Germinal center (tissue), 1 donor: ENCODE results near the gene ITIH3.

ENCODE experiments used
- DNase-seq: peaks from one replicate; pipeline ENCODE4 v3.0.0; 2012; ENCODE audit warnings: mixed read lengths, low spot score

ITIH3 gene

DNA sequence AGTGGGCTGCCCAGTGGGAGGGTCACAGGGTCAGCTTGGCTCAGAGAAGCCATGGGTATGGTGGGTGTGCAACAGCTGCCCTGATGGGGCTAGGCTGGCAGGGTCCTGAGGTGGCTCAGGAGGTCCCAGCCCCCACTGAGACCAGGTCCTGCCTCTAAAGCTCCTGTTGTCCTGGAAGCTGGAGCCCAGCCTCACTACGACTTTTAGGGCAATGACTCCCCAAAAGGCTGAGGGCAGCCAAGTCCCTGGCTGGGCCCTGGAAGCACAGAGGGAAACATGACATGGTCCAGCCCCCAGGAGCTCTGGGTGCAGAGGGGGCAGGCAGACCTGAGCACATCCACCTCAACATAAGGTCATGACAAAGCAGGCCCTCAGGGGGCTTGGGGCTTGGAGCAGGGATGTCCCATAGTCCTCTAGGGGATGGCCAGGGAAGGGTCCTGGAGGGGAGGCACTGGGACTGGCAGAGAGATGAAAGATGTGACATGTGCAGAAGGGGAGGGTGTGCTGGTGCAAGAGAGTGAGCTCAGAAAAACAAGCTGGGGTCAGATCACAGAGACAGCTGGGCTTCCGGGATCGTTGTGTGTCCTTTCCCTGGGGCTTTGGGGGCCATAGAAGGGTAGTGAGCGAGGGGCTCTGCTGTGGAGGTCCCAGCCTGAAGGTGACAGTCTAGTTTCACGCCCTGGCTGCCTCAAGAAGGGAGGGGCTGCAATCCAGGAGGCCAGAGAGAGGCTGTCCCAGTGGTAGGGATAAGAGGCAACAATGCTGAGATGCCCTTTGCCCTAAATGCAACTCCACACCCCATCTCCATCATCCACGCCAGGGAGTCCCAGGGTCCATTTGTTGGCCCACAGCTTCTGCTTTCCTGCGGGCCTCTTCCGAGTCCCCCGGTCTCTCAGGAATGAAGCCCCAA, 639 bp upstream of the ITIH3 start:
- DNase-seq = no peak

DNA sequence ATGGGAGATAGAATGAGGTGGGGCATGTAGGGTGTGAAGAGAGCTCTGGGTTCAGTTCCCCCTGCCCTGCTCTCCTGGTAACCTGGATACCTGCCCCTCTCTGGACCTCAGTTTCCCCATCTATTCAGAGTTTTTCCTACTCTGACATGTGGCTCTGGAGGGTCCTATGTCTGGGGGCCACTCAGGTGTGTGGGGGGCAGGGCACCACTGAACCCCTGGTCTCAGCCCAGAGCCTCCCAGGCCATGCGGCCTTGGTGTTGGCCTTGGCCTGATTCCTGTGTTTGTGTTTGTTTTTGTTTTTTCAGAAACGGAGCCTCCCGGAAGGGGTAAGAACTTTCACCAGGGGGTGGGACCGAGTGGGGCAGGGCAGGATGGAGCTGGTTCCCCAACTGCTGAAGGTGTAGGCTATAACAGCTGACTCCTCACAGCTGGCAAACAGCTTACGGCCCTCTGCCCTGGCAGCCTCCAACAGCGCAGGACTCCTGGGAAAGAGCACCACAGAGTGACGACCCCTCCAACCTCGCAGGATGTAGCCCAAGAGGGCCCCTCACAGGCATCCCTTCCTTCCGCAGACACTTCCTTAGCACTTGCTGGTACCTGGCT, 803 bp downstream of the ITIH3 start:
- DNase-seq = no peak

DNA sequence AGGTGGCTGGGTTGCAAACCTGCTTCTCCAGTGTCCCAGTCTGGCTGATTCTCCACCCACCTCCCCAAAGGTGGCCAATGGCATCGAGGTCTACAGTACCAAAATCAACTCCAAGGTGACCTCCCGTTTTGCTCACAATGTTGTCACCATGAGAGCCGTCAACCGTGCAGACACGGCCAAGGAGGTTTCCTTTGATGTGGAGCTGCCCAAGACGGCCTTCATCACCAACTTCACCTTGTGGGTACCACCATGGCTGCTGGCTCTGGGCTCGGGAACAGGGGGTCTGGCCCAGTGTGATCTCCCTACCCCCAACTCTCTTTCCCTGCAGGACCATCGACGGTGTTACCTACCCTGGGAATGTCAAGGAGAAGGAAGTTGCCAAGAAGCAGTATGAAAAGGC, 1.8 kb downstream of the ITIH3 start:
- DNase-seq = no peak

DNA sequence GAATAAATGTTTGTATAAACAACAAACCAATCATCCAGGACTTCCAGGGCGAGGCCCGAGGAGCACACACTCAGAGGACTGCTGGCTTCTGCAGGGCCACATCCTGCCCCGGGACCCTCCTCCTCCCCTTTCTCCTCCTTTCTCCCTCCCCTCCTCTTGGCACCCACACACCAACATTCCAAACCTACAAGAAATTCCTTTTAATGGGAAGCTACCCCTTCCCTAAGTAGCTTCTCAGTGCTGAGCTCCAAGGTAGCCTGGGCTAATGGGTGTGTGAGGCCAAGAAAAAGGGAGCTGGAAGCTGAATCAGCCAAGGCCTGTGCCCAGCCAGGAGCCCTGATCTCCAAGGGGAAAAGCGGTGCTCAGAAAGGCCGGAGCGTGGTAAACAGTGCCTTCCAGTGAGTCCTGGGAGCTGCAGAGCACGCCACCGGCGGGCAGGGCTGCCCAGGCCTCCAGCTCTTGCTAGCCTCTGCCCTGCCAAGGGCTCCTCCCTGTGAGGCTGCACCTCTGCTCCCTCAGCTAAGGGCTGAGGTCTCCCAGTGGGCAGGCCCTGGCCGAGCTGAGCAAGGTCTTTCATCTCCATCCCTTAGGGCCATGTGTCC, 3.9 kb downstream of the ITIH3 start:
- no peak for DNase-seq

DNA sequence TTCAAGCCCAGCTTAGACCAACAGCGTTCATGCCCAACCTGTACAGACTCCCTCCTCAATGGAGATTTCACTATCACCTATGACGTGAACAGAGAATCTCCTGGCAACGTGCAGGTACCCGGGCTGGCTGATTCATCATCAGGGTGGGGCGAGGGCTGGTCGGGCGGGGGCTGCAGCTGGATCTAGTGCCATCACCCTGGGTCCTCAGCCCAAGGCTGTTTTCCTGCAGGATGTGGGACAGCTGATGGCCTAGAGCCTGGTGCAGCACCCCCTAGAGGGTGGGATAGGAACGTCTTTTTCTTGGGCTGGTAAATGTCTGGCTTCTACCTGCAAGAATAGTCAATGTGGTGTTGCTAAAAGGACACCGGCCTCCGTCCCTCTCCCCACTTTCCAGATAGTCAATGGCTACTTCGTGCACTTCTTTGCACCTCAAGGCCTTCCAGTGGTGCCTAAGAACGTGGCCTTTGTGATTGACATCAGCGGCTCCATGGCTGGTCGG, 4.4 kb downstream of the ITIH3 start:
- peak; percentile 60 for DNase-seq

DNA sequence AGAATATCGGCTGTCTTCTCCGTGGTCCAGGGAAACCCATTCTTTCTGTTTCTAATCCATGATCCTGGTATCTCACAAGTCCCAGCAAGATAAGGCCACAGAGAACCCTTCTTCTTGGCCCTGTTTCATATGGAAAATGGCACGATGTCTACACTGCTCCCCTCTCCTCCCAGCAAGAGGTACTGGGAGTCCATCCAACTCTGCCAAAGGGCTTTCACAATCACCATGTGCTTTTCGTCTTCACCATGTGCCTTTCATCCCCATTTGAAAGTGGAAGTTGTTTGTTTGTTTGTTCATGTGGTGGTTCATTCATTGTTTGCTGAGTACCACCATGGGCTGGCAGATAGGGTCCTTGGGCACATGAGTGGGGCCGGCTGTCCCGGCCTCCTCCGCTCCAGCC, 5.5 kb downstream of the ITIH3 start:
- no peak for DNase-seq

DNA sequence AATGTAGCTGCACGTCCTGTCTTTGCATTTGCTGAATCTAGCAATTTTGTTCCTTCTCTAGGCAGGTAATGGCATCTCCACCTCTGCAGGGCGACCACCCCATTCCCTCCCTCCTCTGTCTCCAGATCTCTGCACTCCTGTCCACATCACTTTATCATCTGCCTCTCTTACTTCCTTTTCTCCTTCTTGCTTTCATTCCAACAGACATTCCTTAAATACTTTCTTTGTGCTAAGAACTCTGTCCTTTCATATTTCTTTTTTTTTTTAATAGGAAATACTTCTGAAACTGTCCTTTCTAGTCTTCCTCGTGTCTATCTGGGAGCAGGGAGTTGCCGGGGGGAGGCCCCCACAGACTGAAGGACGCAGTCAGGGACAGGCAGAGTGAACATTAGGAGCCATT, 7.2 kb downstream of the ITIH3 start:
- DNase-seq = no peak

DNA sequence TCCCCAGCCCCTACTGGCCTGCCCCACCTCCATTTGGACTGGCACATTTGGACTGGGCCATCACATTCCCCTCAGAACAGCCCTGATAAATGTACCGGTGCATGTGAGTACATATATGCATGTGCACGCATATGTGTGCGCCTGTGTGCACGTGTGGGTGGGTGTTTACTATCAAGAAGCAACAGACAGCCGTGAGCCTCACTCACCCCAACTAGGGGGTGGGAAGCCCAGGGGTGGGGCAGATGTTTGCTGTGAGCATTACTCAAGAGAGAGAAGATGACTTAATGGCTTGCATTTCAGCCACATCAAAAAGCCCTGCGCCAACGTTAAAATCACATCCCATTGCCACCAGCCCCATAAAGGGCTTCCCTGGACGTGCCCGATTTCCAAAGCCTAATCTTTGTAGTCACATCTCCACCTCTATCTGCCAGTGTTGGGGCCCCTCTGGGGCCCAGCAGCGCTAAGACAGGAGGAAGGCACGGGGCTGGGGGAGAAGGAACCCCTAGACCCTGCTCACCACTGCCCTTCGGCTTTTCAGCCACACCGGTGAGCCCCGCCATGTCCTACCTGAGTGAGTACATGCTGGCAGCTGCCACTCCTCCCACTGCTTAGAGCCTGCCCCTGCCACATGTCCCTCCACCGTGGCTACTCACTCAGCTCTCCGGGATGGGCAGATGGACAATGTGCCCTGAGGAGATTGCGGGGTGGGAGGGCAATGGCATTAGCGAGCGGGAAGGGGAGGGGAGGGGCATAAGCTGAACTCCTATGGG, 10.9 kb downstream of the ITIH3 start:
- DNase-seq = no peak

DNA sequence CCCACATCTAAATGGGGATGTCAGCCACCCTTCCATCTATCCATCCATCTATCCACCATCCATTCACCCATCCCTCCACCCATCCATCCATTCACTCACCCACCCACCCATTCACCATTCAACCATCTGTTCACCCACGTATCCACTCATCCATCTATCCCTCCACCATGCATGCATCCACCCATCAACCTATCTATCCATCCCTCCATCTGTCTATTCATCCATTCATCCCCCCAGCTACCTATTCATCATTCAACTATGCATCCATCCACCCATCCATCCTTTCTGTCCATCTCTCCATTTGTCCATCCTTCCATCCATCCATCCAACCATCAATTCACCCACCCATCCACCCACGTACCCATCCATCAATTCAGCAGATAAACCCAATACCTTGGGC, 14.6 kb downstream of the ITIH3 start:
- DNase-seq = no peak

DNA sequence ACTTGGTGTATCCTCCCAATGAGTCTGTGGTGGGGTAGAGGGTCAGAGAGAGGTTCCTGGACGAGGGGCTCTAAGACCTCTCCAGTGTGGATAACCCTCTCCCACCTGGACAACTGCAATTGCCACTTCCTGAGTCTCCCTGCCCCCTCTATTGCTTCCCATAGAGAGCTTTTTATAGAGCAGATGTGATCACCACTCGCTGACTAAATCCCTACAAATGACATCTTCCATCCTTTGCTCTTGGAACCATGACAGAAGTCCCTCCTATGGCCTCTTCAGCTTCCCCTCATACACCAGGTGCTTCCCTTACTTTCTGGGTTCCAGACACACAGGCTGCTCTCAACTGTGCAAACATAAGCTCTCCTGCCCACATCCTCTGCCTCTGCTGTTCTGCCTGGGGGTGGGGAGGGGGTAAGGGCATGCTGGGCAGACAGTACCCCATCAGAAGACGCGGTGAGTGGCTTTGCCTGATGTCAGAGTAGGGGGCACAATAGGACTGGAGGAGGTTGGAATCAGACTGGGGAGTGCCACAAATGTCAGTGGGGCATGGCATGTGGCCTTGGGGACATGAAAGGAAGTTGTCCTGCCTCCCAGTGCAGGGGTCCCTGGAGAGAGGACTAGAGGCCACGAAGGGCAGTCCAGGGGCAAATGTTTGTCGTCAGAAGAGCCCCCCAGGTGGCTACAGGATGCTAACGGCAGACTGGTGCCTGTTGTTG, 15.2 kb downstream of the ITIH3 start:
- no peak for DNase-seq

DNA sequence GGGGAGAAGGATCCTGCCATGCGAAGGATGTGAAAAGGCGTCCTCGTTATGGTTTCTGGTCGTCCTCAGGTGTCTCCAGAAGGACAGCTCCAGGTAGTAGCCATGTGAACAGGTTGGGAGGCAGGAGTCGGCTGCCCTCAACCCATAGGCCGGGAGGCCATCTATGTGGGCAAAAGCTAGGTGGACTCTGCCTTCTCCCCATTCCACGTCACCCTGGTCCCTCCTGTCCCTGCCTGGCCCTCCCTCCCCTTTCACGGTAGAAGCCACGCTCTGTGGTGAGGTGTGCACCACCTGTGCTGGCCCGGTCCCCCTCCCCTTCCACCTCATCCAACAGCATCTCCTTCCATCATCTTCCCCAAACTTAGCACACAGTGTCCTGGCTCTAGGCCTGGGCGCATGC, 16.3 kb downstream of the ITIH3 start:
- no peak for DNase-seq

DNA sequence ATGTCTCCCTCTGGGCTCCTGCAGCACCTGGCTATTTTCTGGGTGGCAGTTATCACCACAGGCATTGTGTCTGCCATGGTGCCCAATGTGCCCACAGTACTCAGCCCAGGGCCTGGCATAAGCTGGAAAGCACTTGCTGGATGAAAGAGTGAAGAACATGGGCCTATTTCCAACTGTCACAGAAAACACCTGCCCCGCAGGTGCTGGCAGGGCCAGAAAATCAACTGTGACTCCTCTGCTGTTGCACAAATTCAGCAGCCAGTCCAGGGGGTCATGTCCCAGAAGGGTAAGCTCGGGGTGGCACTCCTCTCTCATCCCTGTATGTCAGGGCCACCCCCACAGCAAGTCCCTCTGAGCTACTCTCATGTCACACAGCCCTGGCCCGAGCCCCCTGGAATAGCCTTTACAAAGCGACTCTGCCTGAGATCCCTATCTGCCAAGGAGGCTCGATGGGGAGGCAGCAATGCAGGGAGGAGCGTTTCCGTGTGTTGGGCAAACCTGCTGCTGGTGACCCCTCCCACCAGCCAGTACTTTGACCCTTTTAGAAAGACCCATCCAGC, 16.9 kb downstream of the ITIH3 start:
- no peak for DNase-seq

DNA sequence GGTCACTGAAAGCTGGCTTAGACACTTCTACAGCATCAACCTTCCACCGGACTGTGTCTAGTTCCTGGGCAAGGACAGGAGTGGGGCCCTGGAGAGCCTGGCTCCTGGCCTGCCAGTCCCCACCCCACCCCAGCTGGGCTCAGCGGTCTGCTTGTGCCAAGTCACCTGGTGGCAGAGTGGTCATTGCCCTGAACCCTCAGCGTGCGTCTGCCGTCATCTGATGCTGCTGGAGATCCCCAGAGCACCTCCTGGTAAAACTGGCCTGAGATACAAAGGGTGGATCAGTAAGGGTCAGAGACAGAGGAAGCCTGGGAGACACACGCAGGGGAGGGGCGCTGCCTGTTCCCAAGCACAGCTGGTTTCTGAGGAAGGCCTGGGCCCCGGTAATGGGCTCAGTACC, 19.2 kb downstream of the ITIH3 start:
- no peak for DNase-seq

DNA sequence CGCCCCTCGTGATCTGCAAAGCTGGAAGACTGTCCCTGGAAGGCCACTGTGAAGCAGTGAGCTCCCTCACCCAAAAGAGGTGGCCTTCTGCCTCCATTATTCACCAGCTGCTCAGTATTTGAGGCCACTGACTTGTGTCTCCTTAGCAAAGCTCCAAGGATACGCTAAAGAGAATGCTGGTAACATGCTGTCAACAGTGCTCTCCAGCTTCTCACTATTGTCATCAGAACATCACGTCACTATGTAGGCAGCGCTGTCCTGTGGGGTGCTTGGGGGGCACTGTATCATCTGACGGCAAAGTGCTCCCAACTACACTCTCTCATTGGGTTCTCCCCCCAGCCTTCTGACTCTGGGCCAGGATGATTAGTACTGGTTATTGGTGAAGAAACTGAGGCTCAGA, 21.6 kb downstream of the ITIH3 start:
- DNase-seq = no peak

DNA sequence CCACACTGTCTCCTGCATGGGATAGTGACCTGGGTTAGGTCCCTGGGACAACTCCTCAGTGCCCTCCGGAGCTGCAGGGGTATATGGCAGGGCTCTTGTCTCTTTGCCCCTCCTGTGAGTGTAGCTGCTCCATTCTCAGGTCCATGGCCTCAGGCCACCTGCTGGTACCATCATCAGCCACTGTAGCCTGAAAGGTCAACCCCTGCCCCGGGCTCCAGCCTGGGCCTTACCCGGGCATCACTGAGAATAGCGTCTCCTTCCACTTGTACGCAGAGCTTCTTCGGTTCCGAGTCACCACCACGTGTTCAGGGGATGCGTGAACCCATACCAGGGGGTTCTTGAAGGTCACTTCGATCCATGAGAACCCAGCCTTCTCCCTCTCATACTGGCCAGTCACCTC, 22.1 kb downstream of the ITIH3 start:
- no peak for DNase-seq

DNA sequence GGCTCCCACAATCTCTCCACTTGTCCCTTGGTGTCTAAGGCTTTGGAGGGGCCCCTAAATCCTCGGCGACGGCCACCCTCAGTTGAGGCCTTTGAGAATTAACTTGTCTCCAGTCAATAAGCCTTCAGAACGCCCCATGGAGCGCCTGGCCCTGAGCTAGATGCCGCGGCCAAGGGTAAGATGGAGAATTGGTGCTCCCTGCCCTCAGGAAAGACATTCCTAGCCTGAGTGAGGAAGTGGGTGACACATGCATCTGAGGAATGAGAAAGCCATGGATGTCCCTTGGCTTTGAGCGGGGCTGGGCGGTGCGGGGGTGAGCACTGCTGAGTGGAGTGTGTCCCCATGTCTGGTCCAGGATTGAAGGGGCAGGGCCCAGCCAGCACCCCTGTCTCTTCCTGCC, 22.6 kb downstream of the ITIH3 start:
- DNase-seq = no peak

DNA sequence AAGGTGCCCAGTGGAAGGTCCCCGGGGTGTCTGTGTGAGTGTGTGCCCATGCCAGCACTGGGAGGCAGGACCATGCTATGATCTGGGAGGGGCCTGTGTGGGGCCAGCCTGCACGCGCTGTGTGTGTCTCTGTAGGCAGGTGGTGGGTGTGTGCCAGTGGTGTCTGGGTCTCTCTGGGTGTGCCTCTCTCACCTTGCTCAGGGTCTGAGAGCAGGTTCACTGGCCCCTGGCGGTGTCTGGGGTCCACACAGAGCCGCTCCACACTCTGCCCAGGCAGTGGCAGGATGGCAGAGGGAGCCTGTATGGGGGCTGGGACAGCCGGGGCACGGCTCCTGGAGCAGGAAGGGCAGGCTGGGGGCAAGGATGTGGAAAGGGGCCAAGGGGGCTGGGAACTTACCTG, 23.3 kb downstream of the ITIH3 start:
- no peak for DNase-seq

DNA sequence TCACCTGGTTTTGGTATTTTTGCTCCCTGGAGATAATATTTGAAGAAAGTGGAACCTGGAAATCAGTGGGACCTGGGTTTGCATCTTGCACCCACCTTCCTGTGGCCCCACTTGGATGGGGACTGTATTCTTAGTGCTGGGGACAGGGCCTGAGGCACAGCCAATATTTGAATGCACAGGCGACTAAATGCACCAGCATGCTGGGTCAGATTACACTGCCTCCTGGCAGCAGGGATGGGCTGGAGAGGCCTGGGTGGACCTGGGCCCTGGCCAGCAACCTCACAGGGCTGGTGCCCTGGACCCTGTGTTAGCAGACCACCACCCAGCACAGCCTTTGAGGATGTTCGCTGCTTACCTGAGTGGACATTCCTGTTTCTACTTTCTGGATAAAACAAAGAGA, 25.3 kb downstream of the ITIH3 start:
- DNase-seq = no peak

DNA sequence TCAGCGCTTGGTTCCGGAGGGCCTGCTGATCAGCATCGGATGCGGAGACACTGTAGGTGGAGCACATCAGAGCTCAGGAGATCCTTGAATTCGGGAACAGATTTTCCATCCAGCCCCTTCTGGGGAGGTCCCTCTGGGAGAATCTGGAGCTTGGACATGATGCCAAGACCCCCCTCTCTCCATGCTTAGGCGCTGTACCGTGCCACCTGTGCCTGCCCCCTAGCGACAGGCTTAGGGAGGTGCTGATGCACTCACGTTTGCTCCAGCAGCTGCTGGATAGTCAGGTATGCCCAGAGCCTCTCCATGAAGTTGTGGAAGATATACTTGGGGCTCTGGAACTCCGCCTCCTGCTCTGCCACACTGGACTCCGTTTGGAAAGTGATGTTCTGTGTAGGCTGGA, 26.1 kb downstream of the ITIH3 start:
- DNase-seq = peak; percentile 40

DNA sequence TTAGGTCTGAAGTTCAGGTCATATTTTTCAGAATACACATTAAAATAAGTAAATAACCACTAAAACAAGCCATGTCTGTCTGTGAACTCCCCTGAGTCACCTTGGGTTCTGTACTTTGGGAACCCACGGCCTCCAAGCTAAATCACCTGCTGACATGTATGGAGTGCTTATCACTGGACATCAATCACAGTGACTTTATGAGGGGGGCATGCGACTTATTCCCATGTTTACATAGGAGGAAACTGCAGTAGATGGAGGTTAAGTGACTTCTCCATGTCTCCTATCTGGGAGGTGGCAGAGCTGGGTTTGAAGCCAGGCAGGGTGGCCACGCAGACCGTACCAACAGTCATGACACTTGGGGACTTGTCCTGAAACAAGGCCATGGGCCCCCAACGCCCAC, 27.8 kb downstream of the ITIH3 start:
- no peak for DNase-seq

DNA sequence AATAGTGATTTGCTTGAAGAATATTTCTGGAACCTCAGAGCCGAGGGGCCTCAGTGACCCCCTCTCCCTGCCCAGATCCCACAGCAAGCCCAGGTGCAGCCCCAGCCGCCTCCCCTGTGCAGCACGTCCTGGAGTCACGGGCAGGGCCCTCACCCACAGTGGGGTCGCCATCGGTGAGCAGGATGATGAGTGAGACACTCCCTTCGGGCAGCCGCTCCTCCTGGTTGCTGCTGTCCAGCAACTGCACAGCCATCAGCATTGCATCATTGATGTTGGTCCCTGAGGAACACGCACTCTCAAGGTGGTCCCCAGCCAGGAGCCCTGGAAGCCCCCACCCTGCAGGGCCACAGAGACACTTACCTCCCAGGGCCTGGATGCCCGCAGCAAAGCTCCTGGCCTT, 29.4 kb downstream of the ITIH3 start:
- DNase-seq = no peak

DNA sequence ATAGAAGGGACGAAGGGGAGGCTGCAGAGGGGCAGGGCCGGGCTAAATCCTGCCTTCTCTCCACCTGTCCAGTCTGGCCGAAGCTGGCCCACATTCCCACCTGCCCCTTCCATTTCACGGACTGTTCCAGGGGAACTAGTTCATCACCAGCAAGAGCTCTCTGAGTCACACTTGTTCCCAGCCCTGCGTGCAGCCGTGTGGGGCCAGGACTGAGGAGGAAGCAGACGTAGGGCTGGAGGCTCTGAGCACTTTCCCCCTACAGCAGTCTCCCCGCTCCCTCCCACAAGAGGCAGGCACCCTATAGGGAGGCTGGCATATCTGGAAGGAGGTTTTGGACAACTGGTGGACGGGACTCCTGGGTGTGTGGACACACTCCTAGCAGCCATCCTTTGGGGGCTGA, 32.8 kb downstream of the ITIH3 start:
- DNase-seq = no peak
